ENCODE results near the gene PTTG2. TPM values are rescaled to one million over a fixed set of nuclear protein-coding genes. Genes with fewer than 3 reads are reported as not detected.

PTTG2 gene
- total and polyA plus RNA-seq, 2 of the 13 experiments (the other 11 are each of a cell fraction or from before 2014, with no cell fraction given) = not detected

GRCh38 chr4:37936889-37937498, 23.2 kb upstream of the PTTG2 start:
- 24% methylated on average over 6 of the region's 7 CpGs for WGBS (ENCODE audit: low lambda C conversion rate)
- Histone ChIP-seq H3K27ac (ENCODE audit: extremely low read length, insufficient read depth, low read length) (no peak overlapping the region), H3K27me3 (ENCODE audit: control insufficient read depth in 1 of 2, insufficient read depth in 2 of 2, low read length in 2 of 2) (no peaks in the 10 kb centered on the region; a peak in 1 of 5 replicates), H3K4me2 (ENCODE audit: low read depth, low read length) (no peak overlapping the region), H3K79me2 (ENCODE audit: insufficient read depth, low read length) (no peaks in the 10 kb centered on the region), H3K9ac (ENCODE audit: insufficient read depth, low read depth, low read length) (no peak overlapping the region), H2AFZ (ENCODE audit: low read length) (no peak overlapping the region), H3K4me1 (ENCODE audit: insufficient read depth, low read length) (no peaks in the 10 kb centered on the region), H3K36me3 (replicated peaks in 1 of 2; ENCODE audit: control insufficient read depth in 1 of 2, insufficient read depth in 2 of 2, low read length in 2 of 2) (no peaks in the 10 kb centered on the region), H3K9me3 (ENCODE audit: low read length) (no peaks in the 10 kb centered on the region), H4K20me1 (ENCODE audit: insufficient read depth, low read length) (no peaks in the 10 kb centered on the region), H3K4me3 (replicated peaks in 1 of 3; ENCODE audit: insufficient read depth in 1 of 3, low read depth in 2 of 3, low read length in 3 of 3) (no peak overlapping the region)
- no peak for TF ChIP-seq MATR3 (CRISPR knock-in tag; IDR thresholded peaks at IDR 0.05)
- peak; percentile 66 for TF ChIP-seq STAG1 (CRISPR knock-in tag; IDR thresholded peaks at IDR 0.05)
- no peak for TF ChIP-seq NFIC (IDR thresholded peaks at IDR 0.05; ENCODE audit: low read length)
- TF ChIP-seq SMC3 (IDR thresholded peaks at IDR 0.05; ENCODE audit: low read length) = peak; percentile 25; the same call in 1 of the 2 replicates
- TF ChIP-seq PLSCR1 (CRISPR knock-in tag; IDR thresholded peaks at IDR 0.05; ENCODE audit: borderline replicate concordance) = no peak
- TF ChIP-seq CEBPZ (IDR thresholded peaks at IDR 0.05; ENCODE audit: low read length) = no peak
- no peak for TF ChIP-seq AHR (CRISPR knock-in tag; IDR thresholded peaks at IDR 0.05)
- no peak for TF ChIP-seq FOXC1 (CRISPR knock-in tag; IDR thresholded peaks at IDR 0.05; ENCODE audit: borderline replicate concordance)
- no peak for TF ChIP-seq THAP11 (CRISPR knock-in tag; IDR thresholded peaks at IDR 0.05)
- TF ChIP-seq ZSCAN29 (CRISPR knock-in tag; conservative IDR thresholded peaks at IDR 0.05) = no peak
- TF ChIP-seq ZNF75D (CRISPR knock-in tag; IDR thresholded peaks at IDR 0.05; ENCODE audit: borderline replicate concordance) = no peak
- no peak for TF ChIP-seq PRDM10 (CRISPR knock-in tag; IDR thresholded peaks at IDR 0.05; ENCODE audit: low read depth)
- peak; percentile 61 for TF ChIP-seq CTCF (CRISPR knock-in tag; IDR thresholded peaks at IDR 0.05)
- TF ChIP-seq FOXK1 (CRISPR knock-in tag; IDR thresholded peaks at IDR 0.05; ENCODE audit: borderline replicate concordance, low read depth) = no peak
- ATAC-seq = peak; percentile 40; the same call in 2 of the 3 replicates
- FAIRE-seq = no peak
- in situ Hi-C loops (cut with HindIII; ENCODE audit: extremely low pct_ligation_motif_present, low pct_unique_long_range_greater_than_20kb) (no loop called here), intact Hi-C loops (cut with micrococcal nuclease; ENCODE audit: unreplicated experiment) (loop anchor here (2.0 kb wide), 1 partner anchor 100 kb away; no protein-coding TSS in a partner anchor)
- POLR2A ChIA-PET = no interaction called here
- no peak for DNase-seq (ENCODE audit: low spot score)
- BruUV-seq (replicated peaks) = no TSS peak
- CTCF ChIA-PET (ENCODE audit: low intra/inter-chr PET ratio, low total read pairs) = no interaction called here

All from HepG2 (cell line).